Measurements from ENCODE around the gene PNLIPRP2.

Gene PNLIPRP2

DNA sequence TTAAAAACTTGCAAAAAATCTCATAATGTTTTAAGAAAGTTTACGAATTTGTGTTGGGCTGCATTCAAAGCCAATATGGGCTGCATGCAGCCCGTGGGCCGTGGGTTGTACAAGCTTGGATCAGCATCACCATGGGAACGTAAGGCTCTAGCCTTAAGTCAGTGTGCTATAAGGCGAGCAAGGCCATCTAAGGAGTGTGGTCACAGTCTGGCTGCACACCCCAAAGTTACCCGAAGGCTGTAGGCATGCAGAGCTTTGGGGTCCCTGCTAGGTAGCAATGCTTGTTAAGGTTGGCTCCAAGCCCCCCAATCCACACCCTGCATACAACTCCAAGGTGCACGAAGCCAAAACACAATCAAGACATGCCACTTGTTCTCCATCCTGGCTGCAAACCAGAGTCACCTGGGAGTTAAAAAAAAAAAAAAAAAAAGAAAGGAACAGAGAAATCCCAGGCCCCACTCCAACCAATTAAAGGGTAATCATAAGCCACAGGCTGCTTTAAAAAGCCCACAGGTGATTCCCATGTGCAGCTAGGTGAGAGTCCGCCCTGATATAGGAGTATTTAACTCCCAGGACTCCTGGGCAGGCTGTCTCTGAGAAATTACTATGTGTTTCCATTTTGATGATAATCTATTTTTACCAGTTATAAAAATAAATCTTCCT lies 8.5 kb upstream of the PNLIPRP2 start:
- H3K4me3 ChIP-seq (ENCODE audit: low read depth in 1 of 5, low read length in 5 of 5) = no peak overlapping the region
- no peak overlapping the region for H3K9ac ChIP-seq (ENCODE audit: low read length in 5 of 5)
- peaks cover 10 to 20% (median 15%) of the 10 kb centered on the region in 5 donors for H3K27me3 ChIP-seq (ENCODE audit: control insufficient read depth in 5 of 5, insufficient read depth in 4 of 5, low read length in 5 of 5)
- no peaks in the 10 kb centered on the region for H3K36me3 ChIP-seq (ENCODE audit: control insufficient read depth in 5 of 5, insufficient read depth in 5 of 5, low read length in 5 of 5)
- H3K9me3 ChIP-seq (ENCODE audit: control insufficient read depth in 5 of 5, low read length in 5 of 5) = peaks cover 0 to 2% (median 2%) of the 10 kb centered on the region in 5 donors
- peaks cover 0 to 9% (median 0%) of the 10 kb centered on the region in 5 donors for H3K4me1 ChIP-seq (ENCODE audit: control insufficient read depth in 5 of 5, insufficient read depth in 5 of 5, low read length in 5 of 5)
- no peak overlapping the region for H3K27ac ChIP-seq (ENCODE audit: low read depth, low read length)

DNA sequence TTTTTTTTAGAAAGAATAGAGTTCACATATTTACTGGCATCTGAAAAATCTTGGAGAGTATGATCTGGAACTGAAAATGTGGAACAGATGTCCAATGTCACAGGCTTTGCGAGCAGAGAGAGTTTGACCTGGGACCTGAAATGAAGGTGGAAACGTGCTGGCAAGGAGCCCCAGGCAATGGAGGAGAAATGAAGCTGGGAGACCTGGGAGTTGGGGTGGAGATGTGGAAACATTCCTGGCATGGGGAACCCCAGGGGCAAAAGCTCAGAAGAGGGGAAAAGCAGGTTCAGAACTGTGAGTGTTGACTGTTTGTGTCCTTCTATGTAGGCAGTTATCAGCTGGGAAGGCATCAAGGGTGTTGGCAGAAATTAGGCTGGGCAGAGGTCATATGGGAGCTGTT lies 7.3 kb upstream of the PNLIPRP2 start:
- H3K4me1 ChIP-seq (ENCODE audit: control insufficient read depth in 5 of 5, insufficient read depth in 5 of 5, low read length in 5 of 5) = peaks cover 0 to 9% (median 0%) of the 10 kb centered on the region in 5 donors
- no peaks in the 10 kb centered on the region for H3K36me3 ChIP-seq (ENCODE audit: control insufficient read depth in 5 of 5, insufficient read depth in 5 of 5, low read length in 5 of 5)
- H3K9ac ChIP-seq (ENCODE audit: low read length in 5 of 5) = no peak overlapping the region
- no peak overlapping the region for H3K27ac ChIP-seq (ENCODE audit: low read depth, low read length)
- H3K27me3 ChIP-seq (ENCODE audit: control insufficient read depth in 5 of 5, insufficient read depth in 4 of 5, low read length in 5 of 5) = peaks cover 10 to 17% (median 15%) of the 10 kb centered on the region in 5 donors
- H3K4me3 ChIP-seq (ENCODE audit: low read depth in 1 of 5, low read length in 5 of 5) = no peak overlapping the region
- peaks cover 0 to 2% (median 2%) of the 10 kb centered on the region in 5 donors for H3K9me3 ChIP-seq (ENCODE audit: control insufficient read depth in 5 of 5, low read length in 5 of 5)

DNA sequence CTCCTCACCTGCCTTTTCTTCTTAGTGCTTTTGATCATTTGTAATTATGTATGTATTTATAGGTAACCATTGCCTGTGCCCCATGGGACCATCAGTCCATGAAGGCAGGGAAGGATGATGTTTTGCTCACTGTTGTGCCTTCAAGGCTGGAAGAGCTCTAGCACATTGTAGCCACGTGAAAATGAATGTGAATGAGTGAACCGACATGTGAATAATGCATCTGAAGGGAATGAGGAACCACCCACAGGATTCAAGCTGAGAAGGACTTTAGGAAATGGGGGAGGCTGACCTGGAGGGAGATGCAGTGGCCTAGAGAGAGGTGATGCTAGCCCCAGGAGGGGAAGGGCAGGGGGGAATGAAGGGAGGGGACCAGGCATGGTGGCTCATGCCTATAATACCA lies 6.0 kb upstream of the PNLIPRP2 start:
- Histone ChIP-seq H3K4me3 (ENCODE audit: low read depth in 1 of 5, low read length in 5 of 5) (no peak overlapping the region), H3K27ac (ENCODE audit: low read depth, low read length) (no peak overlapping the region), H3K9ac (ENCODE audit: low read length in 5 of 5) (no peak overlapping the region), H3K4me1 (ENCODE audit: control insufficient read depth in 5 of 5, insufficient read depth in 5 of 5, low read length in 5 of 5) (peaks cover 0 to 1% (median 0%) of the 10 kb centered on the region in 5 donors), H3K36me3 (ENCODE audit: control insufficient read depth in 5 of 5, insufficient read depth in 5 of 5, low read length in 5 of 5) (no peaks in the 10 kb centered on the region), H3K27me3 (ENCODE audit: control insufficient read depth in 5 of 5, insufficient read depth in 4 of 5, low read length in 5 of 5) (peaks cover 5 to 11% (median 10%) of the 10 kb centered on the region in 5 donors), H3K9me3 (ENCODE audit: control insufficient read depth in 5 of 5, low read length in 5 of 5) (peaks cover 0 to 2% (median 2%) of the 10 kb centered on the region in 5 donors)

DNA sequence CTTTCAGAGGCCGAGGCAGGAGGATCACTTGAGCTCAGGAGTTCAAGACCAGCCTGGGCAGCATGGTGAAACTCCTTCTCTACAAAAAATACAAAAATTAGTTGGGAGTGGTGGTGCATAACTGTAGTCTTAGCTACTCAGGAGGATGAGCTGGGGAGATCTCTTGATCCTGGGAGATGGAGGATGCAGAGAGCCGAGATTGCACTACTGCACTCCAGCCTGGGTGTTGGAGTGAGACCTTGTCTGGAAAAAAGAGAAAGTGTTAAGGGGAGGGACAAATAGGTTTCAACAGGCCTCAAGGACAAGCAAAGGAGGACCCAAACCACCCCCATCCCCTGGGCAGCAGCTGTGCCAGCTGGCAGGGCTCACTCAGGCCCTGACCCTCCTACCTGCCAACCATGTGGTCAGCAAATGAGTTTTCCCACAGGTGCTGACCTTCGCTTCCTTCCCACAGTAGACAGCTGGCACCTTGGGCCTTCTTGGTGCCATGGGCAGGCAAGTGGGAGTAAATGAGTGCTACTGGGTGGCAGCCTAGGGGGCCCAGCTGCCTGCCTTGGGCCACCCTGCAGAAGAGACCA lies 5.5 kb upstream of the PNLIPRP2 start:
- Histone ChIP-seq H3K9ac (ENCODE audit: low read length in 5 of 5) (no peak overlapping the region), H3K36me3 (ENCODE audit: control insufficient read depth in 5 of 5, insufficient read depth in 5 of 5, low read length in 5 of 5) (no peaks in the 10 kb centered on the region), H3K4me3 (ENCODE audit: low read depth in 1 of 5, low read length in 5 of 5) (no peak overlapping the region), H3K27me3 (ENCODE audit: control insufficient read depth in 5 of 5, insufficient read depth in 4 of 5, low read length in 5 of 5) (peaks cover 5 to 10% (median 8%) of the 10 kb centered on the region in 5 donors), H3K9me3 (ENCODE audit: control insufficient read depth in 5 of 5, low read length in 5 of 5) (peaks cover 0 to 2% (median under 1%) of the 10 kb centered on the region in 5 donors), H3K4me1 (ENCODE audit: control insufficient read depth in 5 of 5, insufficient read depth in 5 of 5, low read length in 5 of 5) (no peaks in the 10 kb centered on the region), H3K27ac (ENCODE audit: low read depth, low read length) (no peak overlapping the region)

DNA sequence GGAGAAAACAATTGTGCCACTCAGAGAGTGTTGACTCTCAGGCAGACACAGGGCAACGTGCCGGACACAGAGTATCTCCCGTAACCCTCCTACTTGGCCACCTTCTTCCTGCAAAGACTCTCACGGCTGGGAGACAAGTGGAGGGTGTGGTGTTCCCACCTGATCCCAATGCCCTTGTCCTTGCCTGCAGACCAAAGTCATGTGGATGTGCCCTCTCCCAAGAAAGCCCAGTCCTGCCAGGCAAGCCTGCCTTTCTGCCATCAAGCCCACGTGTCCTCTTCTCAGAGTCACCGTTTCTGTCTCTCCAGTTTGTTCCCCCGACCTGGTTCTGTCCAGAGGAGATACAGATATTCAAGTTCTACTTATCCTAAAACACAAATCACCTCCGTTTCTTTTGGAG lies 723 bp downstream of the PNLIPRP2 start:
- Histone ChIP-seq H3K9ac (ENCODE audit: low read length in 5 of 5) (no peak overlapping the region), H3K4me1 (ENCODE audit: control insufficient read depth in 5 of 5, insufficient read depth in 5 of 5, low read length in 5 of 5) (no peaks in the 10 kb centered on the region), H3K27ac (ENCODE audit: low read depth, low read length) (no peak overlapping the region), H3K36me3 (ENCODE audit: control insufficient read depth in 5 of 5, insufficient read depth in 5 of 5, low read length in 5 of 5) (no peaks in the 10 kb centered on the region), H3K27me3 (ENCODE audit: control insufficient read depth in 5 of 5, insufficient read depth in 4 of 5, low read length in 5 of 5) (peaks cover 7 to 16% (median 11%) of the 10 kb centered on the region in 5 donors), H3K9me3 (ENCODE audit: control insufficient read depth in 5 of 5, low read length in 5 of 5) (no peaks in the 10 kb centered on the region), H3K4me3 (ENCODE audit: low read depth in 1 of 5, low read length in 5 of 5) (no peak overlapping the region)

DNA sequence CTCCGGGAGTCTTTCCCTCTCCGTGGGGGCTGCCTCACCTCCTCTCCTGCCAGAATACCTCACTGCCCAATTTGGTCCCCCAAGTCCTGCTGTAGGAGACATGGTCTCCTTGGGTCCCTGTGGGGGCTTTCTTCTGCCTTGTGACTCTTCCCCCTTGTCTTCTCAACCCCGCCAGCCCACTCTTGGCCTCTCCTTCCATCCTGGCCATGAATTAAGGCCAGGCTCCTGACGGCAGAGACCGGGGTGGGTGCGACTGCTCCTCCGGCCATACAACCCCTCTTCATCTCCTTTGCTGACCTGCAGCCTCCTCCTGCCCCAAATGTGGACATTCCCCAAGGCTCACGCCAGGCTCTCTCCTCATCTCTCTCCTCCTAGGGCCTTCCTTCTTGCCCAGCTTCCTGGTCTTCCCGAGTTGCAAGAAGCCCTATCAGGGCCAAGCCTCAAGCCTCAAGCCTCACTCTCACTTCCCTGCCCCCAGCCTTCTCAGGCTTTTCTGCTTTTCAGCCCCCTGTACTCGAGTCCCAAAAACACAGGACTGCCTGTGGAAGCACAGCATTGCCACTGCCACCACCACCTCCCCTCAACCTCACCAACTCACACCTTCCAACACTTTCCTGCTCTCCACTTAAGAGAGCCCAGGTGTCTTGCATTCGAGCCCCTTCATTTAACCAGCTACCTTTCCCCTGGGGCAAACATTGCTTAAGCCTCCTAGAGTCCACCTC lies 1.3 kb downstream of the PNLIPRP2 start:
- Histone ChIP-seq H3K4me3 (ENCODE audit: low read depth in 1 of 5, low read length in 5 of 5) (no peak overlapping the region), H3K27ac (ENCODE audit: low read depth, low read length) (no peak overlapping the region), H3K4me1 (ENCODE audit: control insufficient read depth in 5 of 5, insufficient read depth in 5 of 5, low read length in 5 of 5) (peaks cover 0 to under 1% (median 0%) of the 10 kb centered on the region in 5 donors), H3K27me3 (ENCODE audit: control insufficient read depth in 5 of 5, insufficient read depth in 4 of 5, low read length in 5 of 5) (peaks cover 14 to 22% (median 17%) of the 10 kb centered on the region in 5 donors), H3K36me3 (ENCODE audit: control insufficient read depth in 5 of 5, insufficient read depth in 5 of 5, low read length in 5 of 5) (no peaks in the 10 kb centered on the region), H3K9me3 (ENCODE audit: control insufficient read depth in 5 of 5, low read length in 5 of 5) (no peaks in the 10 kb centered on the region), H3K9ac (ENCODE audit: low read length in 5 of 5) (no peak overlapping the region)

DNA sequence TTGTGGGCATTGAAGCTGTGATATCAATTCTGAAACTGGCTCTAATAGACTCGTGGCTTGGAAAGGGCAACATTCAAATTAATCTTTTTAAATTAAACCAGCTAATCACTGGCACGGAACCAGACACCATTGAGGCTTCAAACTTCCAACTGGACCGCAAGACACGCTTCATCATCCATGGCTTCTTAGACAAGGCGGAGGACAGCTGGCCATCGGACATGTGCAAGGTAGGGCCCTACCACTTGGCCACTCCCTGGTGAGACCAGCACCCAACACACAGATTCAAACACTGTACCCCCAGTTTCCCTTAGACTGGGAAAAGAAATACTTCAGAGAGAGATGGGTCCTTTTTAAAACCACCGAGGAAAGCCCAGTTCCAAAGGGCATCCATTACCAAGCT lies 5.1 kb downstream of the PNLIPRP2 start:
- Histone ChIP-seq H3K36me3 (ENCODE audit: control insufficient read depth in 5 of 5, insufficient read depth in 5 of 5, low read length in 5 of 5) (no peaks in the 10 kb centered on the region), H3K4me3 (ENCODE audit: low read depth in 1 of 5, low read length in 5 of 5) (no peak overlapping the region), H3K27me3 (ENCODE audit: control insufficient read depth in 5 of 5, insufficient read depth in 4 of 5, low read length in 5 of 5) (peaks cover 19 to 28% (median 24%) of the 10 kb centered on the region in 5 donors), H3K9ac (ENCODE audit: low read length in 5 of 5) (no peak overlapping the region), H3K4me1 (ENCODE audit: control insufficient read depth in 5 of 5, insufficient read depth in 5 of 5, low read length in 5 of 5) (peaks cover 0 to 6% (median 5%) of the 10 kb centered on the region in 5 donors), H3K27ac (ENCODE audit: low read depth, low read length) (no peak overlapping the region), H3K9me3 (ENCODE audit: control insufficient read depth in 5 of 5, low read length in 5 of 5) (no peaks in the 10 kb centered on the region)

DNA sequence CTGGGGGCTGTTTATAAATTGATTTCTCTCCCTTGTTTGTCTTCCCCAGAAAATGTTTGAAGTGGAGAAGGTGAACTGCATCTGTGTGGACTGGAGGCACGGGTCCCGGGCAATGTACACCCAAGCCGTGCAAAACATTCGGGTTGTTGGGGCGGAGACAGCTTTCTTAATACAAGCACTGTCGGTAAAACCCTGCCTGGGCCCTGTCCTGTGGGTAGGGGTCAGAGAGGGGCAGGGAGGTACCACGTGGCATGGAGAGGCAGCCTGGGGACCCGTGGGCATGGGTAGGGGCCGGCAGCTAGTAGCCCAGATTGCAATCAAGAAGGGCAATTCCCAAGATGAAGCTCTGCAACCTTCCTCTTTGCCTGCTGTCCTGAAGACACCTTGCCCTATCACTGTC lies 6.1 kb downstream of the PNLIPRP2 start:
- Histone ChIP-seq H3K36me3 (ENCODE audit: control insufficient read depth in 5 of 5, insufficient read depth in 5 of 5, low read length in 5 of 5) (no peaks in the 10 kb centered on the region), H3K9ac (ENCODE audit: low read length in 5 of 5) (no peak overlapping the region), H3K27ac (ENCODE audit: low read depth, low read length) (no peak overlapping the region), H3K4me3 (ENCODE audit: low read depth in 1 of 5, low read length in 5 of 5) (no peak overlapping the region), H3K4me1 (ENCODE audit: control insufficient read depth in 5 of 5, insufficient read depth in 5 of 5, low read length in 5 of 5) (peaks cover 0 to 6% (median 5%) of the 10 kb centered on the region in 5 donors), H3K9me3 (ENCODE audit: control insufficient read depth in 5 of 5, low read length in 5 of 5) (no peaks in the 10 kb centered on the region), H3K27me3 (ENCODE audit: control insufficient read depth in 5 of 5, insufficient read depth in 4 of 5, low read length in 5 of 5) (peaks cover 19 to 26% (median 24%) of the 10 kb centered on the region in 5 donors)

DNA sequence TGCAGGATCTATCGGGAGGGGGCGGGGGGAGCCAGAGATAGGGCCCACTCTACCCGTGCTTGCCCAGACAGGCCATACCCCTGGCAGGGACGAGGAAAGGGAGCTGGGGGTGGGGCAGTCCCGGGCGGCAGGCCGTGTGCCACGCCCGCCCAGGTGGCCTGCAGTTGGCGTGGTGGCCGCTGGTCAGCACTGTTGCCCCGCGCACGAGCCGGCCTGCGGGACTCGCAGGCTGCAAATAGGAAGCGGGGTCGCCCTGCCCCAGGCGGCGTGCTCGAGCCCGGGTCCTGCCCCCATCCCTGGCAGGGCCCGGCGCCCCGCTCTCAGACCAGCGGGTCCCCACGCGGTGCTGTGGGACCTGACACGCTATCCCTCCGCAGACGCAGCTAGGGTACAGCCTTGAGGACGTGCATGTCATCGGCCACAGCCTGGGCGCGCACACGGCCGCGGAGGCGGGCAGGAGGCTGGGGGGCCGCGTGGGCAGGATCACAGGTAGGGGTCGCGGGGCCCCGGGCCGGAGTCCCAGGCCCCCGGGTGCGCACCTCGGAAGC lies 6.7 kb downstream of the PNLIPRP2 start:
- Histone ChIP-seq H3K27me3 (ENCODE audit: control insufficient read depth in 5 of 5, insufficient read depth in 4 of 5, low read length in 5 of 5) (peaks cover 19 to 26% (median 24%) of the 10 kb centered on the region in 5 donors), H3K9me3 (ENCODE audit: control insufficient read depth in 5 of 5, low read length in 5 of 5) (no peaks in the 10 kb centered on the region), H3K4me3 (ENCODE audit: low read depth in 1 of 5, low read length in 5 of 5) (peak overlapping the region in 1 of 5 donors; percentile 45), H3K4me1 (ENCODE audit: control insufficient read depth in 5 of 5, insufficient read depth in 5 of 5, low read length in 5 of 5) (peaks cover 0 to 6% (median 5%) of the 10 kb centered on the region in 5 donors), H3K27ac (ENCODE audit: low read depth, low read length) (no peak overlapping the region), H3K9ac (ENCODE audit: low read length in 5 of 5) (no peak overlapping the region), H3K36me3 (ENCODE audit: control insufficient read depth in 5 of 5, insufficient read depth in 5 of 5, low read length in 5 of 5) (no peaks in the 10 kb centered on the region)

DNA sequence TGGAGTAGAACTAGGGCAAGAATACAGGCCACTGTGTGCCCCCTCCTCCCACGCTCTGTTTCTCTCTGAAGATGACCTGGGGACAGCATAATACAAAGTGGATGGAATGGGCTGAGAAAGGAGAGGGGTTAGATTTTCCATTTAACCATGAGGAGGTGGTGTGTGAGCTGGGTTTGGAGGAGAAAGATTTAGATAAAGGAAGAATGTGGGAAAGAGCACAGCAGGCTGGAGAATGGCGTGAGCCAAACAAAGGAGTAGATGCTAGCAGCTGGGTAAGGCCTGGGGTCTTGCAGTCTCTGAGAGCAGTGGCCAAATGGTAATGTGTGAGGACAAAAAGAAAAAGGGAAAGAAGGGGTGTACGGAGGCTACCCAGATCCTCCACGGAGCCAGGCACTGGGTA lies 8.6 kb downstream of the PNLIPRP2 start:
- no peak overlapping the region for H3K4me3 ChIP-seq (ENCODE audit: low read depth in 1 of 5, low read length in 5 of 5)

More for the DNA sequence above, 8.6 kb downstream of the PNLIPRP2 start:
- H3K36me3 ChIP-seq (ENCODE audit: control insufficient read depth in 5 of 5, insufficient read depth in 5 of 5, low read length in 5 of 5) = no peaks in the 10 kb centered on the region
- H3K9me3 ChIP-seq (ENCODE audit: control insufficient read depth in 5 of 5, low read length in 5 of 5) = no peaks in the 10 kb centered on the region
- H3K27me3 ChIP-seq (ENCODE audit: control insufficient read depth in 5 of 5, insufficient read depth in 4 of 5, low read length in 5 of 5) = peaks cover 19 to 25% (median 22%) of the 10 kb centered on the region in 5 donors
- H3K9ac ChIP-seq (ENCODE audit: low read length in 5 of 5) = no peak overlapping the region
- no peak overlapping the region for H3K27ac ChIP-seq (ENCODE audit: low read depth, low read length)
- peaks cover 0 to 6% (median 5%) of the 10 kb centered on the region in 5 donors for H3K4me1 ChIP-seq (ENCODE audit: control insufficient read depth in 5 of 5, insufficient read depth in 5 of 5, low read length in 5 of 5)
